Gastroesophageal sphincter (tissue), 4 donors: ENCODE measurements around the gene TAF4. TPM values are rescaled to one million over a fixed set of nuclear protein-coding genes. Genes with fewer than 3 reads are reported as not detected.
"Not testable (repeated sequence)": the region's sequence is repeated elsewhere in the genome, so short reads cannot be mapped to it uniquely, and the experiment has no call there.

Source experiments
- ATAC-seq: fragments of 150-250 bp; one replicate; pipeline ENCODE4 v1.9.1; 2016; ENCODE audit warnings: mild to moderate bottlenecking, moderate library complexity
- H3K27ac ChIP-seq, 4 donors: fragments of 200-600 bp; sonication (generic) in 3 of 4; 1 replicate in 3 of 4; 2 replicates in 1 of 4; pipeline ENCODE4 v1.5.1; 2016 to 2019
- H3K27me3 ChIP-seq: fragments of 200-600 bp; sonication (generic); one replicate; pipeline ENCODE4 v1.5.1; 2019
- H3K36me3 ChIP-seq, 2 donors: fragments of 200-600 bp; sonication (generic); one replicate each; pipeline ENCODE4 v1.5.1; 2019; ENCODE audit warnings: control low read depth in 1 of 2
- H3K4me1 ChIP-seq, 3 donors: fragments of 200-600 bp; sonication (generic); 1 replicate in 2 of 3; 2 replicates in 1 of 3; pipeline ENCODE4 v1.5.1; 2016 to 2019; ENCODE audit warnings: control low read depth in 2 of 3
- H3K4me3 ChIP-seq, 2 donors: fragments of 200-600 bp; sonication (generic); one replicate each; pipeline ENCODE4 v1.5.1; 2019; ENCODE audit warnings: mild to moderate bottlenecking in 1 of 2, moderate library complexity in 1 of 2
- H3K9me3 ChIP-seq, 3 donors: fragments of 200-600 bp; sonication (generic); one replicate each; pipeline ENCODE4 v1.5.1; 2017 to 2019; ENCODE audit warnings: control low read depth in 2 of 3
- EP300 ChIP-seq: sonication (generic); formaldehyde crosslinking; IDR thresholded peaks from one replicate; pipeline ENCODE4 v1.6.1; 2017; ENCODE audit warnings: antibody characterized with exemption, mild to moderate bottlenecking
- POLR2A ChIP-seq, 2 donors: fragments of 450-650 bp; IDR thresholded peaks; one replicate each; pipeline ENCODE4 v1.6.1; 2017; ENCODE audit warnings: antibody characterized with exemption in 2 of 2, mild to moderate bottlenecking in 2 of 2, moderate library complexity in 1 of 2
- POLR2AphosphoS5 ChIP-seq: sonication (generic); formaldehyde crosslinking; IDR thresholded peaks from one replicate; pipeline ENCODE4 v1.6.1; 2017; ENCODE audit warnings: antibody characterized with exemption
- WGBS, 2 donors: methylation state at CpG; one replicate each; pipeline ENCODE4 v1.1.5; 2018; ENCODE audit warnings: low coverage in 1 of 2; 5-methylcytosine and 5-hydroxymethylcytosine counted together
- total RNA-seq, 4 donors: library from RNA; depleted of rRNA; stranded (reverse); fragments of >200 nt; gene quantifications; one replicate each; pipeline ENCODE4 v1.1.0, GENCODE V29; 2016
- TF ChIP-seq, protein P1 (sequence below), 4 experiments: fragments of 200-600 bp in 2 of 4; fragments of 450-650 bp in 2 of 4; sonication (generic) in 1 of 4; IDR thresholded peaks; one replicate each; pipeline ENCODE4 v1.5.1; 2017 to 2019; ENCODE audit warnings: antibody characterized with exemption in 4 of 4, mild to moderate bottlenecking in 2 of 4, moderate library complexity in 2 of 4

Gene TAF4
- total RNA-seq, 4 donors from 2014 or later, result 7.6 to 19.9 (median 15.5) TPM

DNA sequence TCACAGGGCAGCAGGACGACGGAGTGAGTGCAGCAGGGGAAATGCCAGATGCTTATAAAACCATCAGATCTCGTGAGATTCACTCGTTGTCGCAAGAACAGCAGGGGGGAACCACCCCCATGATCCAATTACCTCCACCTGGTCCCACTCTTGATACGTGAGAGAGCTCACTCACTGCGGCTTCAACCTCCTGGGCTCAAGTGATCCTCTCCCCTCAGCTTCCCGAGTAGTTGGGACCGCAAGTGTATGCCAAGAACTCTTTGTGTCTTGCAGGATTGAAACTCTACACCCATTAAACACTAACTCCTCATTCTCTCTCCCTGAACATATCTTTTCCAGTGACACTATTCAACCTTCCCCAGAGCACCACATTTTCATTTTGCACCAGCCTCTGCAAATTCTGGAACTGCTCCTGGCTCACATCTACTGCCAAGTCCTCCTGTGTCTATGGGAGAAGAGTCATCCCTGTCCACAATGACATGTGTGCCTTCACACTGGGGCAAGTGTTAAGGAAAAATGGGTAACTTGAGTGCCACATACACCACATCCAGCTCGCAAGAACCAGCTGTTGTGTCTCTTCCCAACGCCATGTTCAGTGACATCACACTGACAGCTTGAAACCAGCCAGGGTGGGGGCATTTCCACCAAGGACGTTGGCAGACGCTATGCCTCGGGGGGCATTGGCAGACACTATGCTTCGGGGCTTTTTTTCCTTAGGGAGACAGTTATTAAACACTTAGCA is 14.7 kb upstream of the TAF4 start:
- no peak for TF ChIP-seq EP300
- TF ChIP-seq POLR2AphosphoS5, result no peak
- TF ChIP-seq POLR2A (IDR thresholded peaks at IDR 0.05), result no peak
- TF ChIP-seq, protein P1, sequence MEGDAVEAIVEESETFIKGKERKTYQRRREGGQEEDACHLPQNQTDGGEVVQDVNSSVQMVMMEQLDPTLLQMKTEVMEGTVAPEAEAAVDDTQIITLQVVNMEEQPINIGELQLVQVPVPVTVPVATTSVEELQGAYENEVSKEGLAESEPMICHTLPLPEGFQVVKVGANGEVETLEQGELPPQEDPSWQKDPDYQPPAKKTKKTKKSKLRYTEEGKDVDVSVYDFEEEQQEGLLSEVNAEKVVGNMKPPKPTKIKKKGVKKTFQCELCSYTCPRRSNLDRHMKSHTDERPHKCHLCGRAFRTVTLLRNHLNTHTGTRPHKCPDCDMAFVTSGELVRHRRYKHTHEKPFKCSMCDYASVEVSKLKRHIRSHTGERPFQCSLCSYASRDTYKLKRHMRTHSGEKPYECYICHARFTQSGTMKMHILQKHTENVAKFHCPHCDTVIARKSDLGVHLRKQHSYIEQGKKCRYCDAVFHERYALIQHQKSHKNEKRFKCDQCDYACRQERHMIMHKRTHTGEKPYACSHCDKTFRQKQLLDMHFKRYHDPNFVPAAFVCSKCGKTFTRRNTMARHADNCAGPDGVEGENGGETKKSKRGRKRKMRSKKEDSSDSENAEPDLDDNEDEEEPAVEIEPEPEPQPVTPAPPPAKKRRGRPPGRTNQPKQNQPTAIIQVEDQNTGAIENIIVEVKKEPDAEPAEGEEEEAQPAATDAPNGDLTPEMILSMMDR (IDR thresholded peaks at IDR 0.05), result no peak
- no peak overlapping the region for H3K27ac ChIP-seq
- no peak overlapping the region for H3K4me3 ChIP-seq
- H3K9me3 ChIP-seq, result peaks cover 0 to 29% (median 0%) of the 10 kb centered on the region in 3 donors
- H3K4me1 ChIP-seq, result no peaks in the 10 kb centered on the region
- no peaks in the 10 kb centered on the region for H3K36me3 ChIP-seq
- 40 to 68% methylated on average over 8 to 9 of the region's 15 CpGs for WGBS, 2 donors
- peaks cover 27% of the 10 kb centered on the region for H3K27me3 ChIP-seq
- ATAC-seq, result no peak

DNA sequence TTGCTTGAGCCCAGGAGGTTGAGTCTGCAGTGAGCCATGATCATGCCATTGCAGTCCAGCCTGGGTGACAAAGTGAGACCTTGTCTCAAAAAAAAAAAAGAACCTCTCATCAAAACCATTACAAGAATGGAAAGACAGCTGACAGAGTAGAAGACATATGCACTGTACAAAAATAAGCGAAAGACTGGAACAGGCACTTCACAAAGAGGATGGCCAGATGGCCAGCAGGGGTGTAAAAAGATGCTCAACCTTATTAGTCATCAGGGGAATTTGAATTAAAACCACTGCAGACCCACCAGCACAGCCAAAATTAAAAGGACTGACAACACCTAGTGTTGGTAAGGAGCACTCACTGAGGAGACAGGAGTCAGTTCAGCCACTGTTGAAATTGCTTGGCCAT is 13.5 kb upstream of the TAF4 start:
- TF ChIP-seq POLR2A (IDR thresholded peaks at IDR 0.05), result no peak
- no peak for TF ChIP-seq EP300
- TF ChIP-seq POLR2AphosphoS5, result no peak
- TF ChIP-seq, protein P1 (IDR thresholded peaks at IDR 0.05), result no peak
- H3K36me3 ChIP-seq, result no peaks in the 10 kb centered on the region
- ATAC-seq, result no peak
- no peak overlapping the region for H3K27ac ChIP-seq
- H3K4me1 ChIP-seq, result no peaks in the 10 kb centered on the region
- 100% methylated on average over 1 of the region's 1 CpG; no CpG with 5 or more reads in 1 of the 2 donors for WGBS, 2 donors
- H3K27me3 ChIP-seq, result peaks cover 16% of the 10 kb centered on the region
- H3K9me3 ChIP-seq, result peaks cover 0 to 37% (median 0%) of the 10 kb centered on the region in 3 donors
- no peak overlapping the region for H3K4me3 ChIP-seq

- no peak overlapping the region for H3K27ac ChIP-seq
- TF ChIP-seq POLR2AphosphoS5 (no peak), EP300 (no peak), POLR2A (IDR thresholded peaks at IDR 0.05) (no peak)
- TF ChIP-seq, protein P1 (IDR thresholded peaks at IDR 0.05), result no peak
- peaks cover 7% of the 10 kb centered on the region for H3K27me3 ChIP-seq
- H3K36me3 ChIP-seq, result no peaks in the 10 kb centered on the region
- no peak for ATAC-seq
- H3K4me1 ChIP-seq, result peaks cover 0 to 3% (median 0%) of the 10 kb centered on the region in 3 donors
- 91 to 97% methylated on average over 4 to 5 of the region's 5 CpGs for WGBS, 2 donors
- peaks cover 0 to 40% (median 0%) of the 10 kb centered on the region in 3 donors for H3K9me3 ChIP-seq
- no peak overlapping the region for H3K4me3 ChIP-seq
Observed at GRCh38 chr20:62073323-62073722, 7.6 kb upstream of the TAF4 start.

DNA sequence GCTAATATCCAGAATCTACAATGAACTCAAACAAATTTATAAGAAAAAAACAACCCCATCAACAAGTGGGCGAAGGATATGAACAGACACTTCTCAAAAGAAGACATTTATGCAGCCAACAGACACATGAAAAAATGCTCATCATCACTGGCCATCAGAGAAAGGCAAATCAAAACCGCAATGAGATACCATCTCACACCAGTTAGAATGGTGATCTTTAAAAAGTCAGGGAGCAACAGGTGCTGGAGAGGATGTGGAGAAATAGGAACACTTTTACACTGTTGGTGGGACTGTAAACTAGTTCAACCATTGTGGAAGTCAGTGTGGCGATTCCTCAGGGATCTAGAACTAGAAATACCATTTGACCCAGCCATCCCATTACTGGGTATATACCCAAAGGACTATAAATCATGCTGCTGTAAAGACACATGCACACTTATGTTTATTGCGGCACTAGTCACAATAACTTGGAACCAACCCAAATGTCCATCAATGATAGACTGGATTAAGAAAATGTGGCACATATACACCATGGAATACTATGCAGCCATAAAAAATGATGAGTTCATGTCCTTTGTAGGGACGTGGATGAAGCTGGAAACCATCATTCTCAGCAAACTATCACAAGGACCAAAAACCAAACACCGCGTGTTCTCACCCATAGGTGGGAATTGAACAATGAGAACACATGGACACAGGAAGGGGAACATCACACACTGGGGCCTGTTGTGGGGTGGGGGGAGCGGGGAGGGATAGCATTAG is 6.2 kb upstream of the TAF4 start:
- not testable (repeated sequence) for H3K27ac ChIP-seq, H3K4me3 ChIP-seq, H3K36me3 ChIP-seq, H3K27me3 ChIP-seq, ATAC-seq
- peaks cover 0 to 36% (median 0%) of the 10 kb centered on the region in 3 donors for H3K9me3 ChIP-seq
- WGBS, 2 donors, result 70 to 71% methylated on average over 4 to 6 of the region's 8 CpGs
- H3K4me1 ChIP-seq, result peaks cover 0 to 17% (median 0%) of the 10 kb centered on the region in 3 donors

DNA sequence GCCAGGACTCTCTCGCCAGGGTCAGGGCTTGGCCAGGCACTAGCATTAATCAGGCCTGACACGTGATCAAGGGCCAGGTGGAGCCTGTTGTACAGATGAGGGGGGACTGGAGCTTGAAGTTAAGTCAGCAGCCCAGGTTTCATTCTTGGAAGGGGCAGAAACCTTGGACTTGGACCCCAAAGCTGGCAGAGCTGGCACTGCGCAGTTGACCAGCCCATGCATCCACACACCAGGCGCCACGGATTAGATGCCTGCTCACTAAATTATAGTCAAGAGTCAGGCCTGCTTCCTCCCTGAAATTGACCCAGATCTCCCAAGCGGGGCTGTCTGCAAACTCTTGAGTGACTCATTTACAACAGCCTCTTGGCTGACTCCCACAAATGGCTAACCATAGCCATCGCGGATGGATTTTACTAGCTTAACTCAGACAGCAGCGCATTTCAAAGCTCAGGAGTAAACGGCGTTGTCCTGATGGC is 4.1 kb upstream of the TAF4 start:
- Histone ChIP-seq H3K36me3 (no peaks in the 10 kb centered on the region), H3K4me1 (peaks cover 0 to 23% (median 0%) of the 10 kb centered on the region in 3 donors), H3K27me3 (peaks cover 7% of the 10 kb centered on the region), H3K9me3 (peaks cover 0 to 16% (median 0%) of the 10 kb centered on the region in 3 donors), H3K4me3 (no peak overlapping the region), H3K27ac (no peak overlapping the region)
- ATAC-seq, result no peak
- TF ChIP-seq EP300 (no peak), POLR2AphosphoS5 (no peak), POLR2A (IDR thresholded peaks at IDR 0.05) (no peak)
- TF ChIP-seq, protein P1 (IDR thresholded peaks at IDR 0.05), result no peak
- 63% methylated on average over 6 of the region's 11 CpGs; no CpG with 5 or more reads in 1 of the 2 donors for WGBS, 2 donors
